NCI-H460 (cell line): ENCODE results near the gene SGK1. TPM values are rescaled to one million over a fixed set of nuclear protein-coding genes. Genes with fewer than 3 reads are reported as not detected.
"Not testable (repeated sequence)": the region's sequence is repeated elsewhere in the genome, so short reads cannot be mapped to it uniquely, and the experiment has no call there.

Experiments
- DNase-seq: peaks from one replicate; pipeline ENCODE4 v3.0.0-alpha.2; 2016; ENCODE audit warnings: low read depth; ENCODE audit errors: extremely low read depth
- total RNA-seq: library from RNA; depleted of rRNA; stranded (reverse); fragments of >200 nt; shearing (Covaris generic); gene quantifications from 2 replicates; pipeline ENCODE4 v1.2.3, GENCODE V29; 2014

Gene SGK1
- total RNA-seq, 1 experiment from 2014 or later = 110 TPM

GRCh38 chr6:134195985-134196384 lies 121.9 kb downstream of the SGK1 start:
- no peak for DNase-seq

DNA sequence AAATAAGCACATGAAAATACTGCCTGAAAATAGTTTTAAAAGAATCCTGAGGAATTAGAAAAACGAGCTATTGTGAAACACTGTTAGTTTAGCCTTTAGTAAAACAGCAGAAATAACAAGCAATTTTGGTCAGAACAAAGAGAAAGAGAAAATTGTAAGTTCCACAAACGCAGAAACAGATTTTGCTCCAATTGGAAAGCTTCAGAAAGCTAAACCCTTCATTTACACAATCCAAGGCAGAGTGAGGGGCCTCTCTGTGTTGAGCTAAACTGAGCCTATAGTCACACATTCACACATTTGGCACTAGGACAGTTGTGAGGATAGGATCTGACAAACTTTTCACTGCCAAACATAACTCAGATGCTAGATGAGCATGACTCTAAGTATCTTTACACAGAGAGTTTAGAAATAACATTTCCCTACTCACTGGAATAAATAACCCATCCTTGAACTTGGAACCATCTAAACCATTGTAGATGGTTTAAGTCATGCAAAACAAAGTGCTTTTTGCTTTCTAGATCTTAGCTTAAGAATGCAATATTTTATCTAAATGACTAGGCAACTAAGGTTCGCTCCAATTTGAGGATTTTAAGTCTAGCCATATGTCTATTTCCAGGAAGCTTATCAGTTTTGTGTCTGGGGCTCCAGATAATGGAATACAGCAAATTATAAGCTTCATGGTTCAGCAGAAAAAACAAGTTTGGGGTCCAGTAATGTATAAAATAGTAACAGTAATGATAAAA lies 122.6 kb downstream of the SGK1 start:
- no peak for DNase-seq

GRCh38 chr6:134193536-134194498 lies 124.1 kb downstream of the SGK1 start:
- DNase-seq = no peak

- not testable (repeated sequence) for DNase-seq
Measured at GRCh38 chr6:134192609-134193008, 125.3 kb downstream of the SGK1 start.

GRCh38 chr6:134190883-134191282 lies 127.0 kb downstream of the SGK1 start:
- no peak for DNase-seq

DNA sequence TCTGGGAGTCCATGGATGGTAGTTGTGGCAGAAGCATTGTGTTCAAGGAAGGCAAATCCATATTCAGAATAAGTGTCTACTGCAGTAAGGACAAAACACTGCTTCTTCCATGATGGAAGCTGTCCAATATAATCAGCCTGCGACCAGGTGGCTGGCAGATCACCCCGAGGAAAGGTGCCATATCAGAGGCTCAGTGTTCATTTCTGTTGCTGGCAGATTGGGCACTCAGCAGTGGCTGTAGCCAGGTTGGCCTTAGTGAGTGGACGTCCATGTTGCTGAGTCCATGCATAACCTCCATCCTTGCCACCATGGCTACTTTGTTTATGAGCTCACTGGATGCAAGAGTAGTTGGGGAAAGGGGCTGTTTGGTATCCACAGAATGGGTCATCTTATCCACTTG lies 130.2 kb downstream of the SGK1 start:
- no peak for DNase-seq

DNA sequence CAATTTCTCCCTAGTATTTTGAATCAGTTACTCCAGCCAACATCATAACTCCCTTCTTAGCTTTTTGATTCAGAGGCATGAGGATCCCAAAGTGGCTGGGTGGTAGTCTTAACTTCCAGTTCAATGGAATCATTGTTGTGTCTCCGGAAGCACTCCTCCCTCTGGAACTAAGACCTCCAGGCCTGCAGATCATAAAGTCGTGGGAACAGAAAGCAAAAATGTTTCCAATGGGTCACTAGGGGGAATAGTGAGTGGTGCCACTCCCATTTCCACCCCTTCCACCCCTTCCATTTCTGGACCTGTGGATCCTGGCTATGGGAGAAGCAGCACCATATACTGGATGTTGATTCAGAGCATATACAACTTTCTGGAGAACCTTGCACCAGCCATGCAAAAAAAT lies 130.8 kb downstream of the SGK1 start:
- no peak for DNase-seq

- DNase-seq = no peak
Measured at GRCh38 chr6:134186355-134186754, 131.6 kb downstream of the SGK1 start.

DNA sequence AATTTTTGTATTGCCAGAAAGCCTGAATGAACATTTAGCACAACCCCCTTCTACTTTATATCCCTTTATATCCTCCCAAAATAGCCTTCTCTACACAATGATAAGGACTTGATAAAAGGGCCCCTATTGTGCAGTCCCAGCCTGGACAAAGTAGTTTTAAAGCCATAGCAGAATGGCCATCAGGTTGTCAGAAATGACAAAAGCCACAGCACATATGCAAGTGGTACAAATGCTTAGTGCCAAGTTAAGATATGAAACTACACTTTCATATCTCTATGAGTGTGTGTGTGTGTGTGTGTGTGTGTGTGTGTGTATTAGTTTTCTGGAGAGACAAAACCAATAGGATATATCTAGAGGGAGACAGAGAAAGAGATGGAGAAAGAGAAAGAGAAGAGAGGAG lies 132.6 kb downstream of the SGK1 start:
- no peak for DNase-seq

GRCh38 chr6:134183844-134184243 lies 134.1 kb downstream of the SGK1 start:
- no peak for DNase-seq

- no peak for DNase-seq
Measured at GRCh38 chr6:134182528-134182927, 135.4 kb downstream of the SGK1 start.

GRCh38 chr6:134181726-134182125 lies 136.2 kb downstream of the SGK1 start:
- DNase-seq = not testable (repeated sequence)

DNA sequence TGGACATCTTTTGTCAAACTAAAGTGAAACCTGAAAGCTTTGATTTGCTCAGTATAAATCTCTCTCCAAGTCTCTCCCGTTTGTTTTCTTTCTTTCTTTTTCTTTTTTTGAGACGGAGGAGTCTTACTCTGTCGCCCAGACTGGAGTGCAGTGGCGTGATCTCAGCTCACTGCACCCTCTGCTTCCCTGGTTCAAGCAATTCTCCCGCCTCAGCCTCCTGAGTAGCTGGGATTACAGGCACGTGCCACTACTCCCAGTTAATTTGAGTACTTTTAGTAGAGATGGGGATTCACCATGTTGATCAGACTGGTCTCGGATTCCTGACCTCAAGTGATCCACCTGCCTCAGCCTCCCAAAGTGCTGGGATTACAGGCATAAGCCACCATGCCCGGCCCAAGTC lies 136.7 kb downstream of the SGK1 start:
- DNase-seq = not testable (repeated sequence)

GRCh38 chr6:134180540-134180939 lies 137.4 kb downstream of the SGK1 start:
- DNase-seq = not testable (repeated sequence)

DNA sequence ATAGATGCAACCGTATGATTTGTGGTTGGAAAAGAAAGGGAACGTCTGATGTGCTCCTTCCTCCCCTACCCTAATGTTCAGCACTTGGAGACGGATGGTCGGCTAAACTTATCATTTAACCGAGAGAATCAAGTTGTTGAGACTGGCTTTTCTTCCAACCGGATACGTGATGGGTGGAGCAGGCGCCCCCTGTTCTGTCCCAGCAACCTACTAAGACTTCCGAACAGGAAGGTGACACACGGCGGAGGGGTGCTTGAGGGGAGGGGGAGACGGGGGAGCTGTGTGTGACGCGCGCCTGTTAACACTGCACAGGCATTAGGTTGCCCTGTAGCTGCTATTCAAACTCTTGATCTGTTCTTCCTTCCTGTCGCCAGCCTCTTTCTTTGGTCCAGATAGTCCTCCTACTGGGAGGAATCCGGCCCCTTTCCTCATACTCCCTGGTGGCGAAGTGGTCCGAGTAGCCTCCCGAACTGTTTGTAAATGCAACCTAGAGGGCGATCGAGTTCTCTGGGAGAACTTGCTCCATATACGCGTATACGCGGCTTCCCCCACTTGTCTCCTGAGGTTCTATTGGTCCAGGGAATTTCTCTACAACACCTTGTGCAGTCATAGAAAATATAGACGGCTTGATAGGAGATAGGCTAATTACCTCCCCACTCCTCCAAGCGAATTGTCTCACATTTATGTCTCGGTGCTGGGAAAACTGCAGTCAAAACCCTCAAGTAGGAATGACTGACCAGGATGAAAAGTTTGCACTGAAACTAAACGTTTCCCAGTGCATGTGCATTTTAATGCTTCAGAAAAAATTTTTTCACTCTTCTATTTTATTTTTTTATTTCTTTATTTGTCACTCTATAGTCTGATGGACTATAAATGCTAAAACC lies 139.5 kb downstream of the SGK1 start:
- DNase-seq = peak; percentile 92

DNA sequence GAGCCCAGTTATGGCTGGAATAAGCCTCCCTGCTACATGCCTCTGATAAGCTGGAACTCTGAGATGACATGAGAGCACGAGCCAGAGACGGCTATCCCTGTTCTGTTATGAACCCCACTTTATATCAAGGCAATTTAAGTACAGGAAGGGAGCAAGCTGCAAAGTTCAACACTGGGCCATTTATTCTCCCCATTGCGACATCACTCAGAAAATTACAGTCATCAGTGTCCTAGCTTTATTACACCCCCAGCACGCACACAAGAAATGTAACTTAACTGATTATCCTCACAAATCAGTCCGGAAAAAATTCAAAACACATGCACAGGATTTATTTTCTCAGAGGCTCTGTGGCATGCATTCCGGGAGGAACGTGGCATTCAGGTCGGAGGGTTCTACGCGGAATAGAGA lies 140.2 kb downstream of the SGK1 start:
- DNase-seq = no peak

DNA sequence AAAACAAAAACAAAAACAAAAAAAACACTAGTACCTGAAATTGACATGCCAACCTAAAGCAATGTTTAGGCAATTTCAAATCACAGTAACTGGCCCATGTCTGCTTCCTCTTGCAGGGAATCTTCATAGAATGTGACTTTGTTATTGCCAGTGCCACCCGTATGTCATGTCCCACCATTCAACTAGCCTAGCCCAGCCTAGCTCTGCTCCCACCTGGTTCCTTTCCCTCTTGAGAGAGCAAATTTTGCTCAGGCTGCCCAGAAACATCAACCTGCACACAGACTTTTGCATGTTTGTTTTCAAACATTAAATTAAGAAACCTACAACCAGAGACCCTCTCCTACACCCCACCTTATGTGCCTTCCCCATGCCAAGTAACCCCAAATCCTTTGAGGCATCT lies 140.7 kb downstream of the SGK1 start:
- no peak for DNase-seq

GRCh38 chr6:134176264-134176975 lies 141.5 kb downstream of the SGK1 start:
- DNase-seq = no peak

- peak; percentile 51 for DNase-seq
Measured at GRCh38 chr6:134175532-134176263, 142.2 kb downstream of the SGK1 start.
